GM19240 (cell line): ENCODE data around the gene YOD1.

Experiments
- DNase-seq: peaks from one replicate; pipeline ENCODE4 v3.0.0; 2011; ENCODE audit warnings: low spot score; ENCODE audit not compliant: insufficient read length

Gene YOD1

GRCh38 chr1:207051191-207051943, at the start of gene YOD1:
TSS of gene YOD1 (minus strand) at chr1:207051208. CDS start at chr1:207051030, 178 bp downstream.
- no peak for DNase-seq

- DNase-seq, result peak; percentile 11
These were observed 46.9 kb upstream of the YOD1 start for GRCh38 chr1:207097871-207098324.

GRCh38 chr1:207093944-207094343, 42.9 kb upstream of the YOD1 start:
- no peak for DNase-seq

GRCh38 chr1:207091200-207091908, 40.3 kb upstream of the YOD1 start:
- DNase-seq, result no peak

- DNase-seq, result no peak
These were observed 38.8 kb upstream of the YOD1 start for GRCh38 chr1:207089627-207090355.

- no peak for DNase-seq
These were observed 38.0 kb upstream of the YOD1 start, which contains the start of gene C4BPB for GRCh38 chr1:207088701-207089626. TSS of gene C4BPB (plus strand) at chr1:207088860. CDS start at chr1:207089532, 672 bp downstream.

- no peak for DNase-seq
These were observed 37.2 kb upstream of the YOD1 start for GRCh38 chr1:207088161-207088560.

- DNase-seq, result no peak
These were observed 34.9 kb upstream of the YOD1 start for GRCh38 chr1:207085887-207086286.

- DNase-seq, result peak; percentile 41
These were observed 33.7 kb upstream of the YOD1 start for GRCh38 chr1:207084701-207085180.

GRCh38 chr1:207084232-207084631, 33.2 kb upstream of the YOD1 start:
- no peak for DNase-seq

GRCh38 chr1:207081806-207082205, 30.8 kb upstream of the YOD1 start:
- no peak for DNase-seq

- no peak for DNase-seq
These were observed 30.1 kb upstream of the YOD1 start for GRCh38 chr1:207081088-207081487.

GRCh38 chr1:207079706-207080241, 28.8 kb upstream of the YOD1 start:
- DNase-seq, result no peak

GRCh38 chr1:207078578-207079132, 27.6 kb upstream of the YOD1 start:
- no peak for DNase-seq

- peak; percentile 51 for DNase-seq
These were observed 26.7 kb upstream of the YOD1 start for GRCh38 chr1:207077470-207078377.

- DNase-seq, result no peak
These were observed 26.0 kb upstream of the YOD1 start for GRCh38 chr1:207077012-207077411.

GRCh38 chr1:207076181-207076955, 25.4 kb upstream of the YOD1 start:
- DNase-seq, result no peak
